ENCODE results near the gene AKR1B1. TPM values are rescaled to one million over a fixed set of nuclear protein-coding genes. Genes with fewer than 3 reads are reported as not detected.

Gene AKR1B1
- total and polyA plus RNA-seq, 8 donors, result 13.2 to 47.1 (median 19.2) TPM

- WGBS, 2 donors, result 84 to 95% methylated on average over 14 of the region's 14 CpGs
- no peaks in the 10 kb centered on the region for H3K4me1 ChIP-seq
- intact Hi-C loops (cut with DNase I), result no loop called here
- no peak for TF ChIP-seq CTCF (IDR thresholded peaks at IDR 0.05)
- H3K4me3 ChIP-seq, result no peak overlapping the region
- no peaks in the 10 kb centered on the region for H3K9me3 ChIP-seq
- FAIRE-seq (no peak), ATAC-seq (no peak), DNase-seq (no peak)
- peaks cover 0 to 22% (median 0%) of the 10 kb centered on the region in 3 donors for H3K36me3 ChIP-seq
- H3K27me3 ChIP-seq, result no peaks in the 10 kb centered on the region
- H3K27ac ChIP-seq, result no peak overlapping the region
These were observed 8.5 kb downstream of the AKR1B1 start for GRCh38 chr7:134450294-134451000.

- peaks cover 0 to 28% (median 0%) of the 10 kb centered on the region in 3 donors for H3K36me3 ChIP-seq
- no peak overlapping the region for H3K4me3 ChIP-seq
- no peaks in the 10 kb centered on the region for H3K27me3 ChIP-seq
- TF ChIP-seq CTCF (IDR thresholded peaks at IDR 0.05), result no peak
- no peaks in the 10 kb centered on the region for H3K9me3 ChIP-seq
- no peak for DNase-seq
- intact Hi-C loops (cut with DNase I), result no loop called here
- no peak overlapping the region for H3K27ac ChIP-seq
- no peak for FAIRE-seq
- H3K4me1 ChIP-seq, result no peaks in the 10 kb centered on the region
- ATAC-seq, result no peak
- 70 to 79% methylated on average over 7 of the region's 7 CpGs for WGBS, 2 donors
These were observed 9.2 kb downstream of the AKR1B1 start for GRCh38 chr7:134449680-134450079.

- ATAC-seq (no peak), FAIRE-seq (no peak), DNase-seq (no peak)
- H3K36me3 ChIP-seq, result peaks cover 0 to 38% (median 0%) of the 10 kb centered on the region in 3 donors
- no peak overlapping the region for H3K27ac ChIP-seq
- no peaks in the 10 kb centered on the region for H3K27me3 ChIP-seq
- WGBS, 2 donors, result 80 to 88% methylated on average over 11 of the region's 11 CpGs
- intact Hi-C loops (cut with DNase I), result no loop called here
- no peaks in the 10 kb centered on the region for H3K9me3 ChIP-seq
- no peak overlapping the region for H3K4me3 ChIP-seq
- H3K4me1 ChIP-seq, result no peaks in the 10 kb centered on the region
- TF ChIP-seq CTCF (IDR thresholded peaks at IDR 0.05), result no peak
These were observed 10.3 kb downstream of the AKR1B1 start for GRCh38 chr7:134448356-134449229.

- ATAC-seq, result no peak
- H3K4me1 ChIP-seq, result no peaks in the 10 kb centered on the region
- H3K4me3 ChIP-seq, result no peak overlapping the region
- DNase-seq, result no peak
- no peak for TF ChIP-seq CTCF (IDR thresholded peaks at IDR 0.05)
- no peak for FAIRE-seq
- H3K27me3 ChIP-seq, result no peaks in the 10 kb centered on the region
- intact Hi-C loops (cut with DNase I), result no loop called here
- no peak overlapping the region for H3K27ac ChIP-seq
- WGBS, 2 donors, result 89 to 94% methylated on average over 9 of the region's 9 CpGs
- peaks cover 0 to 50% (median 0%) of the 10 kb centered on the region in 3 donors for H3K36me3 ChIP-seq
- no peaks in the 10 kb centered on the region for H3K9me3 ChIP-seq
These were observed 11.5 kb downstream of the AKR1B1 start for GRCh38 chr7:134447383-134447782.

Measured in pancreas (tissue), 10 donors.